HCT116 (cell line): ENCODE results near the gene CHCHD3. TPM values are rescaled to one million over a fixed set of nuclear protein-coding genes. Genes with fewer than 3 reads are reported as not detected.

Source experiments
- ATAC-seq: fragments of 200-7000 bp; cut with Tn5 transposase; 2 replicates; pipeline ENCODE4 v1.9.1; 2020; ENCODE audit warnings: mild to moderate bottlenecking, moderate library complexity
- BruUV-seq: library from RNA; stranded (reverse); fragments of 400-500 nt; replicated peaks from 2 replicates; lab custom pipeline; 2021; lab: Mats Ljungman, UMichigan
- CTCF ChIA-PET: fragments of 300-600 bp; sonication (Branson Sonifier 250); formaldehyde crosslinking; loops from one replicate; lab custom pipeline; 2021; ENCODE audit warnings: antibody characterized with exemption; lab: Charles Lee
- POLR2A ChIA-PET: fragments of 300-600, 350-600 bp; sonication (Branson Sonifier 250); formaldehyde crosslinking; loops from one replicate; lab custom pipeline; 2021; ENCODE audit warnings: antibody characterized with exemption; lab: Charles Lee
- RAD21 ChIA-PET, 2 experiments: fragments of 300-600 bp; sonication (Branson Sonifier 250); formaldehyde crosslinking; loops; one replicate each; lab custom pipeline; 2023; ENCODE audit warnings: low total read pairs in 2 of 2; ENCODE audit not compliant: uncharacterized antibody in 2 of 2, unreplicated experiment in 2 of 2, low non-redundant PET in 1 of 2; lab: Charles Lee
- DNase-seq: peaks from one replicate; pipeline ENCODE4 v3.0.0-alpha.2; 2010; ENCODE audit warnings: low read depth, low spot score
- H2AFZ ChIP-seq: fragments of 200-600 bp; shearing (Covaris generic), sonication (generic); 2 replicates; pipeline ENCODE4 v1.6.1; 2017; ENCODE audit warnings: low read depth, mixed run types, mixed read lengths, antibody characterized with exemption, low read length; ENCODE audit not compliant: poor library complexity, severe bottlenecking
- H3K27ac ChIP-seq: 2 replicates; pipeline ENCODE4 v1.5.1; 2012; ENCODE audit warnings: low read depth, low read length
- H3K27me3 ChIP-seq: fragments of 200-600 bp; sonication (generic); 2 replicates; pipeline ENCODE4 v1.6.1; 2016; ENCODE audit warnings: mixed run types, low read length, mixed read lengths; ENCODE audit not compliant: insufficient read depth
- H3K36me3 ChIP-seq, 2 experiments: fragments of 200-500 bp in 1 of 2; fragments of 200-600 bp in 1 of 2; sonication (Bioruptor generic) in 1 of 2; sonication (generic) in 1 of 2; 2 replicates each; pipeline versions ENCODE4 v1.5.1 to v1.6.1; 2014 to 2016; ENCODE audit warnings: low read length in 2 of 2, inconsistent platforms in 1 of 2, mixed read lengths in 1 of 2, mixed run types in 1 of 2; ENCODE audit not compliant: insufficient read depth in 2 of 2, control insufficient read depth in 1 of 2
- H3K4me1 ChIP-seq, 2 experiments: fragments of 200-600 bp in 1 of 2; sonication (generic) in 1 of 2; 2 replicates each; pipeline versions ENCODE4 v1.5.1 to v1.6.1; 2012 to 2017; ENCODE audit warnings: low read length in 2 of 2, inconsistent platforms in 1 of 2, mild to moderate bottlenecking in 1 of 2, mixed read lengths in 1 of 2, mixed run types in 1 of 2, moderate library complexity in 1 of 2; ENCODE audit not compliant: insufficient read depth in 2 of 2, control insufficient read depth in 1 of 2
- H3K4me2 ChIP-seq: fragments of 200-600 bp; sonication (generic); 2 replicates; pipeline ENCODE4 v1.6.1; 2017; ENCODE audit warnings: mixed run types, low read length, mixed read lengths
- H3K4me3 ChIP-seq, 2 experiments: fragments of 200-600 bp in 1 of 2; sonication (generic) in 1 of 2; replicated peaks in 1 of 2; 2 replicates each; pipeline ENCODE4 v1.5.1; 2011 to 2016; ENCODE audit warnings: low read length in 2 of 2, control low read depth in 1 of 2, low read depth in 1 of 2, mild to moderate bottlenecking in 1 of 2, mixed read lengths in 1 of 2, mixed run types in 1 of 2
- H3K79me2 ChIP-seq: fragments of 200-600 bp; sonication (generic); 2 replicates; pipeline ENCODE4 v1.6.1; 2017; ENCODE audit warnings: mild to moderate bottlenecking, mixed run types, low read length, moderate library complexity, mixed read lengths; ENCODE audit not compliant: insufficient read depth
- H3K9ac ChIP-seq: fragments of 200-600 bp; sonication (generic); 2 replicates; pipeline ENCODE4 v1.6.1; 2016; ENCODE audit warnings: low read length, mixed read lengths
- H3K9me2 ChIP-seq: fragments of 200-600 bp; sonication (generic), shearing (Covaris generic); 2 replicates; pipeline ENCODE4 v1.6.1; 2017; ENCODE audit warnings: mixed run types, mild to moderate bottlenecking, moderate library complexity; ENCODE audit not compliant: insufficient read depth
- H3K9me3 ChIP-seq, 2 experiments: fragments of 200-500 bp in 1 of 2; fragments of 200-600 bp in 1 of 2; sonication (Bioruptor generic) in 1 of 2; sonication (generic) in 1 of 2; 2 replicates each; pipeline ENCODE4 v1.6.1; 2014 to 2017; ENCODE audit warnings: low read length in 2 of 2, mixed read lengths in 2 of 2, inconsistent platforms in 1 of 2, low read depth in 1 of 2, mild to moderate bottlenecking in 1 of 2, mixed run types in 1 of 2, moderate library complexity in 1 of 2; ENCODE audit not compliant: control insufficient read depth in 1 of 2, insufficient read depth in 1 of 2
- H4K20me1 ChIP-seq: fragments of 200-600 bp; sonication (generic), shearing (Covaris generic); 2 replicates; pipeline ENCODE4 v1.6.1; 2017; ENCODE audit warnings: mixed run types, mild to moderate bottlenecking, moderate library complexity; ENCODE audit not compliant: insufficient read depth
- CBX3 ChIP-seq: IDR thresholded peaks from 2 replicates; pipeline ENCODE4 v1.6.1; 2012; ENCODE audit warnings: low read depth
- CEBPB ChIP-seq: IDR thresholded peaks from 2 replicates; pipeline ENCODE4 v1.6.1; 2012; ENCODE audit warnings: low read depth
- EZH2phosphoT487 ChIP-seq: fragments of 200-600 bp; IDR thresholded peaks from 2 replicates; pipeline ENCODE4 v1.6.1; 2018; ENCODE audit warnings: antibody characterized with exemption, borderline replicate concordance
- FOSL1 ChIP-seq: IDR thresholded peaks from 2 replicates; pipeline ENCODE4 v1.6.1; 2012; ENCODE audit warnings: low read depth
- POLR2A ChIP-seq: IDR thresholded peaks from 2 replicates; pipeline ENCODE4 v1.7.0; 2011; ENCODE audit warnings: borderline replicate concordance; ENCODE audit not compliant: insufficient read depth, insufficient read length; ENCODE audit errors: extremely low read depth
- POLR2AphosphoS5 ChIP-seq: IDR thresholded peaks from 2 replicates; pipeline ENCODE4 v1.6.1; 2011; ENCODE audit warnings: mild to moderate bottlenecking, low read depth, low read length, moderate library complexity
- SIN3A ChIP-seq: IDR thresholded peaks from 2 replicates; pipeline ENCODE4 v1.6.1; 2012; ENCODE audit warnings: low read depth
- SP1 ChIP-seq: IDR thresholded peaks from 2 replicates; pipeline ENCODE4 v1.6.1; 2012; ENCODE audit warnings: low read depth
- SRF ChIP-seq: IDR thresholded peaks from 2 replicates; pipeline ENCODE4 v1.6.1; 2012; ENCODE audit warnings: low read depth
- TCF7L2 ChIP-seq: IDR thresholded peaks from 2 replicates; pipeline ENCODE4 v1.7.0; 2011; ENCODE audit warnings: borderline replicate concordance, inconsistent platforms; ENCODE audit not compliant: insufficient read depth, insufficient read length; ENCODE audit errors: extremely low read depth
- YY1 ChIP-seq: IDR thresholded peaks from 2 replicates; pipeline ENCODE4 v1.6.1; 2011; ENCODE audit warnings: low read length, low read depth, moderate library complexity, mild to moderate bottlenecking; ENCODE audit not compliant: insufficient replicate concordance; ENCODE audit errors: extremely low read depth
- ZFX ChIP-seq: fragments of 450-650 bp; IDR thresholded peaks from 2 replicates; pipeline ENCODE4 v1.6.1; 2017
- ZNF274 ChIP-seq: fragments of 200-500 bp; sonication (Bioruptor generic); IDR thresholded peaks from 2 replicates; pipeline ENCODE4 v1.6.1; 2014; ENCODE audit warnings: mild to moderate bottlenecking, low read depth, low read length, inconsistent platforms
- intact Hi-C: fragments of 100-400 bp; cut with micrococcal nuclease; formaldehyde crosslinking; loops from 2 replicates; pipeline ENCODE4 v1.10.0; 2022
- total RNA-seq: library from RNA; stranded (reverse); gene quantifications from one replicate; pipeline ENCODE4 v1.2.1, GENCODE V29; 2021; ENCODE audit not compliant: unreplicated experiment
- TF ChIP-seq, protein P1 (sequence below), 3 experiments: fragments of 200-600 bp in 1 of 3; sonication (generic) in 1 of 3; IDR thresholded peaks in 2 of 3; conservative IDR thresholded peaks in 1 of 3; 2 replicates each; pipeline ENCODE4 v1.5.1; 2012 to 2017; ENCODE audit warnings: low read depth in 2 of 3, low read length in 2 of 3, antibody characterized with exemption in 1 of 3, borderline replicate concordance in 1 of 3, control low read depth in 1 of 3, mild to moderate bottlenecking in 1 of 3, mixed read lengths in 1 of 3, mixed run types in 1 of 3, moderate library complexity in 1 of 3; ENCODE audit not compliant: insufficient read depth in 1 of 3
- TF ChIP-seq, protein P2 (sequence below): IDR thresholded peaks from 2 replicates; pipeline ENCODE4 v1.6.1; 2011; ENCODE audit warnings: mild to moderate bottlenecking, low read length, moderate library complexity; ENCODE audit not compliant: insufficient replicate concordance; ENCODE audit errors: extremely low read depth
- TF ChIP-seq, protein P3 (sequence below): IDR thresholded peaks from 2 replicates; pipeline ENCODE4 v1.6.1; 2012

The CHCHD3 gene
- total RNA-seq, 1 experiment from 2014 or later, result 73.5 TPM

DNA sequence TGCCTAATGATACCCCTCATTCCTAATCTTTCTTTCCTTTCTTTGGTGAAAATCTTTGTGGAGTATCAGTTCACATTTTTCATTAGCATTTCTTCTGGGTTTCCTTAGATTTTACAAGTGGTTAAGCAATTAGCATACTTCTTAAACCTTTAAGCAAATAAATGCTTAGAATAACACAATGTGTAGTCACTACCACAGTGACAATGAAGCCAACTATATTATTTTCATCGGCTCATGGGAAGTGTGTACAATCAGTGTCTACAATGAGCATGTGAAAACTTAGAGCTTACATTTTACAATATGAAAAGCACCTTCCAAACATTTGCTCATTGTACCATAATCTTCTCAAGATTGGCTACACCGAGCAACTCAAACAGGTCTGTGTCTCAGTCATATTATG, 329.5 kb downstream of the CHCHD3 start:
- Histone ChIP-seq H3K9ac (no peak overlapping the region), H3K9me2 (no peaks in the 10 kb centered on the region), H3K9me3 (no peaks in the 10 kb centered on the region), H4K20me1 (no peaks in the 10 kb centered on the region), H3K27ac (no peak overlapping the region), H3K4me3 (no peak overlapping the region), H3K36me3 (no peaks in the 10 kb centered on the region), H3K4me1 (no peaks in the 10 kb centered on the region), H3K4me2 (no peak overlapping the region), H2AFZ (no peak overlapping the region), H3K27me3 (peaks cover 16% of the 10 kb centered on the region; the same call in 1 of the 2 replicates), H3K79me2 (no peaks in the 10 kb centered on the region)
- TF ChIP-seq, protein P1, sequence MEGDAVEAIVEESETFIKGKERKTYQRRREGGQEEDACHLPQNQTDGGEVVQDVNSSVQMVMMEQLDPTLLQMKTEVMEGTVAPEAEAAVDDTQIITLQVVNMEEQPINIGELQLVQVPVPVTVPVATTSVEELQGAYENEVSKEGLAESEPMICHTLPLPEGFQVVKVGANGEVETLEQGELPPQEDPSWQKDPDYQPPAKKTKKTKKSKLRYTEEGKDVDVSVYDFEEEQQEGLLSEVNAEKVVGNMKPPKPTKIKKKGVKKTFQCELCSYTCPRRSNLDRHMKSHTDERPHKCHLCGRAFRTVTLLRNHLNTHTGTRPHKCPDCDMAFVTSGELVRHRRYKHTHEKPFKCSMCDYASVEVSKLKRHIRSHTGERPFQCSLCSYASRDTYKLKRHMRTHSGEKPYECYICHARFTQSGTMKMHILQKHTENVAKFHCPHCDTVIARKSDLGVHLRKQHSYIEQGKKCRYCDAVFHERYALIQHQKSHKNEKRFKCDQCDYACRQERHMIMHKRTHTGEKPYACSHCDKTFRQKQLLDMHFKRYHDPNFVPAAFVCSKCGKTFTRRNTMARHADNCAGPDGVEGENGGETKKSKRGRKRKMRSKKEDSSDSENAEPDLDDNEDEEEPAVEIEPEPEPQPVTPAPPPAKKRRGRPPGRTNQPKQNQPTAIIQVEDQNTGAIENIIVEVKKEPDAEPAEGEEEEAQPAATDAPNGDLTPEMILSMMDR (IDR thresholded peaks at IDR 0.05 in 2 of 3, conservative IDR thresholded peaks at IDR 0.05 in 1 of 3; ENCODE audit: borderline replicate concordance in 1 of 3, insufficient read depth in 1 of 3, low read depth in 2 of 3, low read length in 2 of 3), result no peak
- TF ChIP-seq SIN3A (no peak), TCF7L2 (no peak)
- ChIA-PET POLR2A (no interaction called here), RAD21 (no interaction called here), CTCF (no interaction called here)
- ATAC-seq (no peak), DNase-seq (no peak)
- intact Hi-C loops, result no loop called here
- BruUV-seq, result no TSS peak

DNA sequence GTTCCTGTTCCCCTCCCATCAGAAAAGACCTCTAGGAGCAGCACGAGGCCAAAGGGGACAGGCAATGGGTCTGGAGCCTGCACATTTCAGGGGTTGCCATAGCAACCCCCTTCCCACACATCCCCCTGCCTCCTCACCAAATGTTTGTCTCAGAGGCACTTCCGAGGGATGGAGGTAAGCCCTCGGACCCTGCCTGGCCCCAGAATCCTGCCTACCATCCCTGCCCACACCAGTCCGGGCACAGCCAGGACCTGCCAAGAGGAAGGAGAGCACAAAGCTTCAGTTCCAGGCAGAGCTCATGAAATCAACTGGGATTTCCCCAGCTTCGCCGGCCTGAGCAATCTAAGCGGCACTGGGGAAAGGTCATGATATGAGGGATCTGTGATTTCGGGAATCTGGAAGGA, 330.6 kb downstream of the CHCHD3 start:
- BruUV-seq, result no TSS peak
- TF ChIP-seq SRF (no peak), POLR2AphosphoS5 (no peak), CBX3 (no peak), ZNF274 (no peak), ZFX (no peak), YY1 (no peak), POLR2A (no peak), SIN3A (no peak), EZH2phosphoT487 (no peak), SP1 (no peak), TCF7L2 (no peak), FOSL1 (no peak), CEBPB (no peak)
- TF ChIP-seq, protein P2, sequence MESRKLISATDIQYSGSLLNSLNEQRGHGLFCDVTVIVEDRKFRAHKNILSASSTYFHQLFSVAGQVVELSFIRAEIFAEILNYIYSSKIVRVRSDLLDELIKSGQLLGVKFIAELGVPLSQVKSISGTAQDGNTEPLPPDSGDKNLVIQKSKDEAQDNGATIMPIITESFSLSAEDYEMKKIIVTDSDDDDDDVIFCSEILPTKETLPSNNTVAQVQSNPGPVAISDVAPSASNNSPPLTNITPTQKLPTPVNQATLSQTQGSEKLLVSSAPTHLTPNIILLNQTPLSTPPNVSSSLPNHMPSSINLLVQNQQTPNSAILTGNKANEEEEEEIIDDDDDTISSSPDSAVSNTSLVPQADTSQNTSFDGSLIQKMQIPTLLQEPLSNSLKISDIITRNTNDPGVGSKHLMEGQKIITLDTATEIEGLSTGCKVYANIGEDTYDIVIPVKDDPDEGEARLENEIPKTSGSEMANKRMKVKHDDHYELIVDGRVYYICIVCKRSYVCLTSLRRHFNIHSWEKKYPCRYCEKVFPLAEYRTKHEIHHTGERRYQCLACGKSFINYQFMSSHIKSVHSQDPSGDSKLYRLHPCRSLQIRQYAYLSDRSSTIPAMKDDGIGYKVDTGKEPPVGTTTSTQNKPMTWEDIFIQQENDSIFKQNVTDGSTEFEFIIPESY, result no peak
- TF ChIP-seq, protein P3, sequence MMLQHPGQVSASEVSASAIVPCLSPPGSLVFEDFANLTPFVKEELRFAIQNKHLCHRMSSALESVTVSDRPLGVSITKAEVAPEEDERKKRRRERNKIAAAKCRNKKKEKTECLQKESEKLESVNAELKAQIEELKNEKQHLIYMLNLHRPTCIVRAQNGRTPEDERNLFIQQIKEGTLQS, result no peak

More for the DNA sequence above, 330.6 kb downstream of the CHCHD3 start:
- H3K9me3 ChIP-seq, result no peaks in the 10 kb centered on the region
- H3K4me3 ChIP-seq, result no peak overlapping the region
- no peaks in the 10 kb centered on the region for H3K9me2 ChIP-seq
- no peaks in the 10 kb centered on the region for H3K4me1 ChIP-seq
- no peak overlapping the region for H3K4me2 ChIP-seq
- H3K27ac ChIP-seq, result no peak overlapping the region
- DNase-seq (no peak), ATAC-seq (no peak)
- H4K20me1 ChIP-seq, result no peaks in the 10 kb centered on the region
- no peaks in the 10 kb centered on the region for H3K79me2 ChIP-seq
- POLR2A ChIA-PET, result no interaction called here
- peaks cover 16% of the 10 kb centered on the region; the same call in 1 of the 2 replicates for H3K27me3 ChIP-seq
- no peak overlapping the region for H3K9ac ChIP-seq
- intact Hi-C loops, result no loop called here
- CTCF ChIA-PET, result no interaction called here
- RAD21 ChIA-PET, result no interaction called here
- no peaks in the 10 kb centered on the region for H3K36me3 ChIP-seq
- no peak overlapping the region for H2AFZ ChIP-seq
